Activated naive CD4-positive, alpha-beta T cell treated with anti-CD3 and anti-CD28 coated beads, Interleukin-2, amount 50 U/mL, for 16 hours (primary cell): ENCODE results near the gene GPAM.
"Not testable (repeated sequence)": the region's sequence is repeated elsewhere in the genome, so short reads cannot be mapped to it uniquely, and the experiment has no call there.

Source experiments
- DNase-seq: peaks from one replicate; pipeline ENCODE4 v3.0.0-alpha.2; 2020

Gene GPAM

GRCh38 chr10:112214298-112214926, 30.8 kb upstream of the GPAM start:
- DNase-seq, result no peak

GRCh38 chr10:112213836-112214235, 30.3 kb upstream of the GPAM start:
- DNase-seq, result no peak

DNA sequence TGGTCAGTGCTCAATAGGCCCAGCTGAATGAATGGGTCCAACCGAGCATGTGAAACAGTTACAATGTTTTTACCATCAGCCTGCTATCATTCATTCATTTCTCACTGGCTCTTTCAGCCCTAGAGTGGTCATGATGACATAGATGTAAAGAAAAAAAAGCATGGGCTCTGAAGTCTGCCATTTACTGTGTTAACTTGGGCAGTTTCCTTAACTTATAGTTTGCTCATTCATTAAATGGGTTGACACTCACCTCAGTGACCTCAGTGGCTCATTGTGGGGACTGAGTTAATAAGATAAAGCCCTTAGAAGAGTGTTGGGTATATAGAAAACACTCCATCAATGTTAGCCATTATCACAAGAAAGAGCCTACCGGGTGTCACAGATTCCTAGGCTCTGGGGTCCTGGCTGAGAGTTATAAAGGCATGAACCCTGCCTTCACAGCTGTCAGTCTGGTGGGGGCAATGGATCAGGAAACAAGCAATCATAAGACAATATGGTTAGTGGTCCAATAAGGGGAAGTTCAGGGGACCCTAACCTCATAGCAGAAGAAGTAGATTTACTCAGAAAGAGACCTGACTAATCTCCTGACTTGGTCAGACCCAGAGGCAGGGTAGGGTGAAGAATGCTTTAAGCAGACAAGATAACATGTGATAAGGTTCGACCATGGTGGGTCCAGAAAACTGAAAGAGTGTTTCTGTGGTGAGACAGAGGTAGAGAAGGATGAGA, 29.7 kb upstream of the GPAM start:
- DNase-seq, result no peak

DNA sequence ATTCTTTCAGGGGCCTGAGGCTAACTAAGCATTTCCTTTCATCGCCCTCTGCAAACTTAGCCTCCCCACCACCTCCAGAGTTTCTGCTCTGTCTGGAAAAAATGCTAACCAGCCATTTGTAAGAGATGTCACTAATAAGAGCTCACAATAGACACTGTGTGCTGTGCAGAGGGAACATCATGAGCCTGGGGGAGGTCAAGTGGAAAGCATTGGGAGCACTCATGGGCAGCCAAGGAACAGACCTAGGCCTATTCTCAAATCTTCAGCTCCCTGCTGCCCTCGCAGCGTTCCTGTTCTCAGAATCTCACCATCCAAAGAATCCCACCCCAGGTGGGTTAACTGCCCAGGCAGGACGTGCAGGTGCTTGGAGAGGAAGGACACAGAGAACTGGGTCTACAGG, 27.1 kb upstream of the GPAM start:
- DNase-seq, result no peak

DNA sequence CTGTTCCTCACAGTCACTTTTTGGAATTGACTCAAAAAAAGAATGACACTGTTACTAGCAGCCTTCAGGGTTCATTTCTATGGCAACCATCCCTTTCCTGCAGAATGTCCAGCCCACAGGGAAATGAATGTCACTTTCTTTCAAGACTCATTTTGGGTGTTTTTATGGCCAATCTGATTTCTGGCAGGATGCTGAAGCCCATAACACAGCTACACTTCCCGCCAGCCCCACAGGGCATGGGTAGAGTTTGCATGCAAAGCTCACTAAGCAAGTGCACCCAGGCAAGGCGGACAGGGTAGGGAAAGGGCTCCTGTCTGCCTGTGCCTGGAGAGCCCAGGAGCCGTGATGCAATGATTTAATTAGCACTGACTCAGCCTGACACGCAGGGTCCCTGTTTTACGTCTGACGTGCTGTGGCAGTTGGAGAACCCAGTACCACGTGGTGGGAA, 26.1 kb upstream of the GPAM start:
- DNase-seq, result no peak

DNA sequence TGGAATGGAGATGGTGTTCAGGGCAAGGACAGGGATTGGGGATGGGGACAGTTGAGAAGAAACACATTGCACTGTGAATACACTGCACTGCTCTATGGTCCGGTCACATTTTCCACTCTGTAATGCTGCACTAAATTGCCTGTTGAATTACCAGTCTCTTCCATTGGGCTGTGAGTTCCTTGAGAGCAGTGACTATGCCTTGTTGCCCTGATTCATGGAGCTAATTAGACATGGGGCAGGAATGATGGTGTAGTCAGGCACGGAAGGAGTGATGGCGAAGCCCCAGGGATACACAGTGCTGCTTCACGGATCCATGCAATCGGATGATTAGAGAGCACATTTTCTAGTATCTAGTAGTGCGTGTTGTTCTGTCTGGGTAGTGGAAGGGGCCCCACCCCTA, 25.4 kb upstream of the GPAM start:
- DNase-seq, result no peak

DNA sequence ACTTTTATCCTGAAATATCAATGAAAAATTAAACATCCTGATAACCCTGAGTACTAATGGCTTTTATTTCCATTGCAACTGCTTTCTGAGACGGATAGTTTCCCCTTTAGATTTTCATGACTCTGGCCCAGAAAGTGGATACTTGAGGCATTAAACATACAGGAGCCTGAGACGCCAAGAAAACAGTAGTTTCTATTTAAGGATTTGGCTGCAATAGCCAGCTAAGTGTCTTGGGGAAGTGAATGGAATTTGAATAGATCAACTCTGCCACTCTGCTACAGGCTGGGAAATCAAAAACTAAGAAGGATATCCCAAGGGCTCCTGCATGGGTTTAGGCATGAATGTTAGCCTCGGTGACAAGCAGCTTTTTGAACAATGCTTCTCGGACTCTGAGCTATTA, 24.7 kb upstream of the GPAM start:
- no peak for DNase-seq

- no peak for DNase-seq
Observed at GRCh38 chr10:112203328-112204076, 19.9 kb upstream of the GPAM start.

DNA sequence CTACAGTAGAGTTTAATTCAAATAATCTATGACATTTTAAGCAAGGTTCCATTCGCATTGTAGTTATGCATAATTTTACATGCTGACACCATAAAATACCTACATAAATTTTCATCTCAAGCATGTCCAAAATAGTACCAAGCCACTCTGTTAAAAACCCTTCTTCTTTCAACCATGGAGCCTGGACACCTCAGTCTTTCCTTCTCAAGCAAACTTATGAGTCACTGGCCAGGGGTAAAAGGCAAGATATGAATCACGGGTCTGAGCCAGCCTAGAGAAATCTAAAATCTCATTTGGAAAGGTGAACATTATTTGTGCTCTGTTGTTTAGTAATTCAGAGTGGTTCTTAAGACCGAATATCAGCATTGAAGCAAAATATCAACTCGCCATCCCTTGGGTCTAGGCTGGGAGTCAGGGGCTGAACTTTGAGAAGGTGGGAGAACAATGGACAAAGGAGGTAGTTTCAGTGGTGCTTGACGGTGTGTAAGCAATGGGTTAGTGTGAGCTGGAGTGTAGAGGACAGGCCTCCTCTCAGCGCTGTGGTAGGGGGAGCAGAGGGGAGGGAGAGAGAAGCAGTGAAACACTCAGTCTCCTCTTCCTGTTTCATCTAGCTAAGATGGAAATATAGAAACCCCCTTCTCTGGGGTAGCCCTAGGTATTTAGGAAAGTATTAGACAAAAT, 19.1 kb upstream of the GPAM start:
- no peak for DNase-seq

GRCh38 chr10:112202076-112202475, 18.5 kb upstream of the GPAM start:
- no peak for DNase-seq

DNA sequence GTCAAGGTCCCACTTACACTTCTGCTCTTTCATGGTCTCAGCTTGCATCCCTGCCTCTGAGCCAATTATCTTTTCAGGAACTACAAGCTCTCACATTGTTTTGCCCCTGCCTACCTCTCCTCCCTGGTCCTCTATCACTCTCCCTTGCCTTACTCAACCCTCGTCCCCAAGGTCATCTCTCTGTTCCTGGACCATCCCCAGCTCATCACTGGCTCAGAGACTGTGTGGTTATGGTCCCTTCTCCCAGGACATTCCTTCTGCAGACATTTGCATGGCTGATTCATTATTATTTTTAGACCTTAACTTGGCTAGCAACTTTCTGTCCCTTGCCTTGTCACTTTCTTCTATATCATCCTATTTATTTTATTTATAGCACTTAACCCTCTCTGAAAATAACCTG, 17.8 kb upstream of the GPAM start:
- DNase-seq, result no peak

DNA sequence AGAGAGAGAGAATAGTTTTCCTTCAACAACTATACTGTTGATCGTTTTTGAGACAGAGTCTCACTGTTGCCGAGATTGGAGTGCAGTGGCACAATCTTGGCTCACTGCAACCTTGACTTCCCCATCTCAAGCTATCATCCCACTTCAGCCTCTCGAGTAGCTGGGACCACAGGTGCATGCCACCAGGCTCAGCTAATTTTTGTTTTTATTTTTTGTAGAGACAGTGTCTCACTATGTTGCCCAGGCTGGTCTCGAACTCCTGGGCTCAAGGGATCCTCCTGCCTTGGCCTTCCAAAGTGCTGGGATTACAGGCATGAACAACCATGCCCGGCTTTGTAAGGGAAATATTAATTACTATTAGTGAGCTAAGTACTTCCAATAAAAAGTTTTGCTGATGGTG, 16.7 kb upstream of the GPAM start:
- DNase-seq, result not testable (repeated sequence)

DNA sequence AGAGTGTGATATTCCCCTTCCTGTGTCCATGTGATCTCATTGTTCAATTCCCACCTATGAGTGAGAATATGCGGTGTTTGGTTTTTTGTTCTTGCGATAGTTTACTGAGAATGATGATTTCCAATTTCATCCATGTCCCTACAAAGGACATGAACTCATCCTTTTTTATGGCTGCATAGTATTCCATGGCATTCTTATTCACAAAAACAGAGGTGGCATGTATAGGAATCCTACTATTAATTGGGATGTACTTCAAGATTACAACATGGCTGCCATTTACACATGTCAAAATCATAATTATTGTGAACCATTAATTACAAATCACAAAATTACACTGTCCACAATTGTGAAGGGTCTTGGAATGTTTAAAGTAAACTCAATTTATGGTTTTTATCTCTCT, 14.1 kb upstream of the GPAM start:
- not testable (repeated sequence) for DNase-seq

DNA sequence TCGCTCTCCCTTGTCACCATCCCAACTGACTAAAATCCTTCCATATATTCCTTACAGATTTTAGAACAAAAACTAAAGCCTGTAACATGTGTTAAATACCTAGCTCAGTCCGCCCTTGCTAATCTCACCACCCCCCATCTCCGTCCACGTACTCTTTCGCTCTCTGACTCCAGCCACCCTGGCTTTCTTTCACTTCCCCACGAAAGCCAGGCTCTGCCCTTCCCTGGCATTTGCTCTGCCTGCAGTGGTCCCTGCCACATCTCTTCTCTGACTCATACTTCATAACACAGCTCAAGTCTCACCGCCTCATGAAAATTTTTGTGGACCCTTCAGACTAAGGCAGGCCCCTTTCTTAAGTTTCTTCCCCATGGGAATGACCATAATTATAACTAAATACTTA, 11.7 kb upstream of the GPAM start:
- no peak for DNase-seq

DNA sequence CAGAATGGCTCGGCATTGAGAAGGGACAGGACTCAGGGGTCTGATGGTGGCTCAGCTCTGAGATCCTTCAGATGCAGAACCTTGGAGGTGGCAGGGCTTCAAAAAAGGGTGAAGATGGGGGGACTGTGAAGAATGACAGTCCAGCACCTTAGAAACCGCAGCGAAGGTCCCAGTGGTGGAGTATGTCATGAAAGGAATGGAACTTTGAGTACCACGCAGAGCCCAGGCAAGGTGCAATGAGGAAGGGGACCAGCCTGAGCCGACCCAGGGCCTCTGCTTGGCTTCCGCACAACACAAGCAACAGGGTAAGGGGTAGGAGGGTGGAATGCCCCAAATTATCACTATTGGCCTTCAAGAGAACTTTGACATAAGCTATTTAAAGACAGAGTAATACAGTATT, 8.2 kb upstream of the GPAM start:
- no peak for DNase-seq

DNA sequence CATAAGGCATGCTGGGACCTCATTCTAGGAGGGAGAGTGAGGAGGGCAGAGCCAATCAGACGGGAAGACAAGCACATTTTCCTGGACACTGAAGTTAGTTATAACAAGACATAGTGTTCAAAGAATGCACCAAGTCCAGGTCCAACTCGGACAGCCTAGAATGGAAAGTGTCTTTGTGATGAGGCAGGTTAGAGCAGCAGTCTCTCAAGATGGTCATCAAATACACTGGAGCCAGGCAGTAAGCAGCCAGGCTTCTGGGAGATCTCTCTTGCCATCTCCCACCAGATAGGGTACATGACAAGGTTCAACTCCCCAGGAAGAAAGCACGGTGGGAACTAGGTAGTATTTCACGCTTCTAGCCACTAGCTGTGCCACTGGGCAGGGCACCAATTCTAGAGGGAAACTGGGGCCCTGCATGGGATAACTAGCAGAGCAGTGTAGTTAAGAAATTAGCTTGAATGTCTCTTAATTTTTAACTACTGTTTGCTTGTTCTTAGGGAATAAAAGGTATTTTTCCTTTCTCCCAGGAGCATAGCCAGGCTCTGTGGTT, 7.6 kb upstream of the GPAM start:
- DNase-seq, result no peak

DNA sequence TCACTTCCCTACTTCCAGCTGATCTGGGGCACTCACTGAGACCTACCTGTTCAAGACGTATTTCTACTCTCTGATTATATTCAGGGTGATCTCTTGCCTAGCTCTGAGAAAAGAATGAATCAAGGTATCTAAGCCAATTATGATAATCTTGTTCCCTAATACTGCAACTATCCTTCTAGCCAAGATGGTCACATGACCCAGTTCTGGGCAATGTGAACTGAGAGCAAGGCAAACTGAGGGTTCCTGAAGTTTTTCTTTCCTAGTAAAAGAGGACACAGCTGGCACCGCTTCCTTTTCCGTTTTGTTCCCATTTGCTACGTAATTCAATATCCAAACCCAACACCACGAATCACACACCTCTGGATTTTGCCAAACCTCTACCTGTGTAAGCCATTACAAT, 5.9 kb upstream of the GPAM start:
- DNase-seq, result no peak

DNA sequence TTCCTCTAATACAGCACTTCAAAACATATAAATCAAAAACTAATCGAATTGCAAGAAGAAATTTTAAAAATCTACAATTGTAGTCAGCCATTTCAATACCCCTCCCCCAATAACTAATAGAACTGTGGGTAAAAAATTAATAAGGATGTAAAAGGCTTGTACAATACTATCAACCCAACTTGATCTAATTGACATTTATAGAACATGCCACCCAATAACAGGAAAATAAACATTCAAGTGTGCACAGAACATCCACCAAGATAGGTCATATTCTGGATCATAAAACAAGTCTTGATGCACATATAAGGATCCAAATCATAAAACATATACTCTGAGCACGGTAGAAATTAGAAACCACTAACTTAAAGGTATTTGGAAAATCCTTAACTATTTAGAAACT, 4.0 kb upstream of the GPAM start:
- DNase-seq, result no peak

DNA sequence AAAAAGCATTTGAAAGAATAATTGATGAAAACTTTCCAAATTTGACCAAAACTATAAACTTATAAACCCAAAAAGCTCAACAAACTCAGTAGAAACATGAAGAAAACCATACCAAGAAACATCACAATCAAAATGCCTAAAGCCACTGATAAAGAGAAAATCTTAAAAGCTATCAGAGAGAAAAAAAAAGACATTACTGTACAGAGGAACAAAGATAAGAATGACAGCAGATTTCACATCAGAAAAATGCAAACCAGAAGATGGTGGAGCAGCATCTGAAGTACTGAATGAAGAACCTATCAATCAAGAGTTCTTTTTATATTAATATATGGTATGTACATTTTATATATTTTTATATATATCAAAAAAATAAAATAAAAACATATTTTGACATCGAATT, 2.4 kb upstream of the GPAM start:
- DNase-seq, result no peak

DNA sequence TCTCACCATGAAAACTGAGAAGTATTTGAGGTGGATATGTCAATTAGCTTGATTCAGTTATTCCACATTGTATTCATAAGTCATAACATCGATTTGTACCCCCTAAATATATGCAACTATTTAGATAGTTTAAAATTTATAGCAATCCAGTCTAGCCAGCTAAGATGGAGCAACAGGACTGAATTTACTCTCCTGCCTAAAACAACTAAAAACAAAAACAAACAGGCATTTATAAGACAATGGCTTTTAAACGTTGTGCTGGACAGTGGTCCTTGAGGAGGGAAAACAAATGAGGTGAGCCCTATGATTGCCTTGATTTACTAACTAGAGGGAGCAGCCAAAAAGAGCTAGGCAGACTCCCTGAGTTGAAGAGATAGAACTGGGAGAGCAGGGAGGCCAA, 814 bp upstream of the GPAM start:
- DNase-seq, result no peak

- no peak for DNase-seq
Observed at GRCh38 chr10:112184052-112184371, 447 bp upstream of the GPAM start.

DNA sequence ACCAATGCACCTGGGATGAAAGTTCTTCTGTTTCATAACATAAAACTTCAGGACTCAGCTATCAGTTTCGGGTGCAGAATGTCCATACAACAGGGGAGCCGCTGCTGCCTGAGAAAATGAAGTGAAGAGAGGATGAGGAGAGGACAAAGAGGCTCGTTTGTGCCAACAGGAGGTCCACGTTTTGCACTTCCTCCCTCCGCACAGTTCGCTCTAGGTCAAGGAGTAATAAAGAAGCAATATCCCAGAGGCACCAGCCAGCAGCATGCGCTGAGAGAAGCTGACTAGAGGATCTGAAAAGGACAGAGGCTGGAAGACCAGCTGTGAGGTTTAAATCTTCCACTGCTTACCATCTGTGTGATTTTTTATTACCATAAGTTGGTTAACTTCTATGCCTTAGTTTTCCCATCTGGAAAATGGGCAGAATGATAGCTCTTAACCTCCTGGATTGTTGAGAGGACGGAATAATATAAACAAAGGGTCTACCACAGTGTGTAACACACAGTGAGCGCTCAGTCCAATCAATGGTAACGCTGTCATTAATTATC, 709 bp downstream of the GPAM start:
- DNase-seq, result no peak

DNA sequence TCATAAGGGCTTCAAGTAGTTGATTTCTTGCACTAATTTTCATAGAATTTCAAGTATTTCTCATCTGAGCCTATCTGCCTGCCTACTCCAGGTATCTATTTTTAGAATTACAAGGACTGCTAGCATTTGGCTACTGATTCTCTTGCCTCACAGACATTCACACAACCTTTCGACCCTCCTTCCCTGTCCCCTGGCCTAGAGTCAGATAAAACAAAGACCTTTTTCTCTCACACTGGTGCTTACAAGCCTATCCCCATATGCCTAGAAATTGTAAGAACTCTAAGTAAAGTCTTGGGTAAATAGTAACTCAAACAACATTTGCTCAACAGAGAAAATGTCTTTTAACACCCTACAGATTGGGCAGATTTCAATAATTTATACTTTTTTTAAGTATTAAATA, 6.3 kb downstream of the GPAM start:
- no peak for DNase-seq
